Uterus (tissue), 4 donors: Measurements from ENCODE around the gene PSMD2. TPM values are rescaled to one million over a fixed set of nuclear protein-coding genes. Genes with fewer than 3 reads are reported as not detected.

ENCODE experiments used
- DNase-seq, 2 donors: peaks; one replicate each; pipeline ENCODE4 v3.0.0-alpha.2; 2019 to 2020
- H3K27ac ChIP-seq, 2 donors: fragments of 200-600 bp; sonication (generic); 1 replicate in 1 of 2; 2 replicates in 1 of 2; pipeline ENCODE4 v1.5.1; 2016 to 2018
- H3K27me3 ChIP-seq, 2 donors: fragments of 200-600 bp; sonication (generic); one replicate each; pipeline ENCODE4 v1.5.1; 2018 to 2019; ENCODE audit warnings: control low read depth in 1 of 2
- H3K36me3 ChIP-seq, 2 donors: fragments of 200-600 bp; sonication (generic); one replicate each; pipeline ENCODE4 v1.5.1; 2019; ENCODE audit warnings: control low read depth in 1 of 2
- H3K4me1 ChIP-seq, 2 donors: fragments of 200-600 bp; sonication (generic); one replicate each; pipeline ENCODE4 v1.5.1; 2018 to 2019; ENCODE audit warnings: control low read depth in 1 of 2
- H3K4me3 ChIP-seq, 2 donors: fragments of 200-600 bp; sonication (generic); 1 replicate in 1 of 2; 2 replicates in 1 of 2; pipeline ENCODE4 v1.5.1; 2018 to 2019; ENCODE audit warnings: mild to moderate bottlenecking in 1 of 2
- H3K9me3 ChIP-seq, 2 donors: fragments of 200-600 bp; sonication (generic); one replicate each; pipeline ENCODE4 v1.5.1; 2019; ENCODE audit warnings: control low read depth in 1 of 2
- CTCF ChIP-seq, 4 experiments: fragments of 200-600 bp in 2 of 4; fragments of 450-650 bp in 2 of 4; sonication (generic) in 2 of 4; IDR thresholded peaks; one replicate each; pipeline ENCODE4 v1.5.1; 2016 to 2019; ENCODE audit warnings: antibody characterized with exemption in 4 of 4, mild to moderate bottlenecking in 2 of 4, moderate library complexity in 1 of 4
- POLR2A ChIP-seq, 2 donors: fragments of 450-650 bp; IDR thresholded peaks; one replicate each; pipeline ENCODE4 v1.6.1; 2016; ENCODE audit warnings: antibody characterized with exemption in 2 of 2, mild to moderate bottlenecking in 1 of 2, moderate library complexity in 1 of 2
- intact Hi-C: fragments of 100-400 bp; cut with DNase I; formaldehyde crosslinking; loops from one replicate; pipeline ENCODE4 v1.15.1; 2023; ENCODE audit warnings: low total_unique reads
- total RNA-seq, 4 donors: library from RNA; depleted of rRNA in 3 of 4; stranded (reverse); fragments of >200 nt in 3 of 4; gene quantifications; one replicate each; pipeline versions ENCODE4 v1.1.0 to v1.2.4, GENCODE V29; 2014 to 2023
- donor health status: DM: yes; HTN: yes; CAD: no.

The PSMD2 gene
- total RNA-seq, 4 donors from 2014 or later, result 117 to 275 (median 147) TPM

- peak; percentile 89 to 96 for TF ChIP-seq POLR2A (IDR thresholded peaks at IDR 0.05)
- no peak for TF ChIP-seq CTCF (IDR thresholded peaks at IDR 0.05)
- intact Hi-C loops, result no loop called here
- peak; percentile 84 to 90 for DNase-seq
- Histone ChIP-seq H3K4me1 (peaks cover 6 to 10% of the 10 kb centered on the region in 2 donors), H3K4me3 (peak overlapping the region; percentile 69 to 95), H3K9me3 (no peaks in the 10 kb centered on the region), H3K36me3 (no peaks in the 10 kb centered on the region), H3K27ac (peak overlapping the region; percentile 96 to 100), H3K27me3 (no peaks in the 10 kb centered on the region)
Measured at GRCh38 chr3:184335661-184336546, 36.9 kb downstream of the PSMD2 start.

- peak; percentile 39 to 40 for DNase-seq
- peaks cover 6 to 10% of the 10 kb centered on the region in 2 donors for H3K4me1 ChIP-seq
- H3K27ac ChIP-seq, result peak overlapping the region; percentile 96 to 100
- H3K4me3 ChIP-seq, result peak overlapping the region; percentile 69 to 95
- no peaks in the 10 kb centered on the region for H3K36me3 ChIP-seq
- TF ChIP-seq POLR2A (IDR thresholded peaks at IDR 0.05), result no peak
- TF ChIP-seq CTCF (IDR thresholded peaks at IDR 0.05), result peak in 1 of 4 experiments; percentile 5
- H3K9me3 ChIP-seq, result no peaks in the 10 kb centered on the region
- intact Hi-C loops, result no loop called here
- no peaks in the 10 kb centered on the region for H3K27me3 ChIP-seq
Measured at GRCh38 chr3:184336547-184337398, 37.7 kb downstream of the PSMD2 start.

GRCh38 chr3:184337399-184337714, 38.3 kb downstream of the PSMD2 start, which contains the start of gene FAM131A:
FAM131A (plus strand) TSS chr3:184337600; CDS start chr3:184337631, 31 bp downstream.
- peak within 1 kb of the TSS; percentile 69 to 95 for H3K4me3 ChIP-seq
- DNase-seq, result peak; percentile 75 to 85
- peaks cover 6 to 10% of the 10 kb centered on the region in 2 donors for H3K4me1 ChIP-seq
- TF ChIP-seq CTCF (IDR thresholded peaks at IDR 0.05) (no peak), POLR2A (IDR thresholded peaks at IDR 0.05) (peak in 1 of 2 donors; percentile 20)
- H3K27ac ChIP-seq, result peak within 1 kb of the TSS; percentile 96 to 100
- no peaks in the 10 kb centered on the region for H3K9me3 ChIP-seq
- H3K36me3 ChIP-seq, result no peaks in the 10 kb centered on the region
- H3K27me3 ChIP-seq, result no peaks in the 10 kb centered on the region
- intact Hi-C loops, result no loop called here

- Histone ChIP-seq H3K4me3 (peak overlapping the region; percentile 5 to 25), H3K36me3 (no peaks in the 10 kb centered on the region), H3K4me1 (peaks cover 6 to 10% of the 10 kb centered on the region in 2 donors), H3K27ac (peak overlapping the region; percentile 96 to 100), H3K9me3 (no peaks in the 10 kb centered on the region), H3K27me3 (no peaks in the 10 kb centered on the region)
- no peak for DNase-seq
- intact Hi-C loops, result no loop called here
- no peak for TF ChIP-seq POLR2A (IDR thresholded peaks at IDR 0.05)
- TF ChIP-seq CTCF (IDR thresholded peaks at IDR 0.05), result no peak
Measured at GRCh38 chr3:184337981-184338380, 38.9 kb downstream of the PSMD2 start.
